Lower leg skin (tissue), 4 donors: ENCODE data around the gene P3H2. TPM values are rescaled to one million over a fixed set of nuclear protein-coding genes. Genes with fewer than 3 reads are reported as not detected.

Source experiments
- DNase-seq, 2 donors: peaks; one replicate each; pipeline ENCODE4 v3.0.0-alpha.2; 2019; ENCODE audit warnings: low spot score in 2 of 2
- H3K4me3 ChIP-seq: fragments of 200-600 bp; sonication (generic); 2 replicates; pipeline ENCODE4 v1.5.1; 2017; ENCODE audit warnings: mild to moderate bottlenecking, low read depth; ENCODE audit not compliant: poor library complexity, severe bottlenecking
- POLR2A ChIP-seq, 2 donors: fragments of 450-650 bp; IDR thresholded peaks; one replicate each; pipeline ENCODE4 v1.6.1; 2016 to 2017; ENCODE audit warnings: antibody characterized with exemption in 2 of 2, mild to moderate bottlenecking in 1 of 2, moderate library complexity in 1 of 2
- WGBS, 2 donors: methylation state at CpG; one replicate each; pipeline ENCODE4 v1.1.5; 2018; 5-methylcytosine and 5-hydroxymethylcytosine counted together
- intact Hi-C: fragments of 100-400 bp; cut with DNase I; formaldehyde crosslinking; loops from one replicate; pipeline ENCODE4 v1.15.0; 2023; ENCODE audit warnings: low total_unique reads
- total RNA-seq, 4 donors: library from RNA; depleted of rRNA; stranded (reverse); fragments of >200 nt; gene quantifications; one replicate each; pipeline ENCODE4 v1.1.0, GENCODE V29; 2016
- TF ChIP-seq, protein P1 (sequence below), 3 donors: fragments of 450-650 bp; IDR thresholded peaks; one replicate each; pipeline ENCODE4 v1.5.1; 2016; ENCODE audit warnings: antibody characterized with exemption in 3 of 3, mild to moderate bottlenecking in 3 of 3, moderate library complexity in 2 of 3

P3H2 gene, protein sequence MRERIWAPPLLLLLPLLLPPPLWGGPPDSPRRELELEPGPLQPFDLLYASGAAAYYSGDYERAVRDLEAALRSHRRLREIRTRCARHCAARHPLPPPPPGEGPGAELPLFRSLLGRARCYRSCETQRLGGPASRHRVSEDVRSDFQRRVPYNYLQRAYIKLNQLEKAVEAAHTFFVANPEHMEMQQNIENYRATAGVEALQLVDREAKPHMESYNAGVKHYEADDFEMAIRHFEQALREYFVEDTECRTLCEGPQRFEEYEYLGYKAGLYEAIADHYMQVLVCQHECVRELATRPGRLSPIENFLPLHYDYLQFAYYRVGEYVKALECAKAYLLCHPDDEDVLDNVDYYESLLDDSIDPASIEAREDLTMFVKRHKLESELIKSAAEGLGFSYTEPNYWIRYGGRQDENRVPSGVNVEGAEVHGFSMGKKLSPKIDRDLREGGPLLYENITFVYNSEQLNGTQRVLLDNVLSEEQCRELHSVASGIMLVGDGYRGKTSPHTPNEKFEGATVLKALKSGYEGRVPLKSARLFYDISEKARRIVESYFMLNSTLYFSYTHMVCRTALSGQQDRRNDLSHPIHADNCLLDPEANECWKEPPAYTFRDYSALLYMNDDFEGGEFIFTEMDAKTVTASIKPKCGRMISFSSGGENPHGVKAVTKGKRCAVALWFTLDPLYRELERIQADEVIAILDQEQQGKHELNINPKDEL
- 10 to 100 TPM; 20.0 to 41.9 (median 35.6) TPM for total RNA-seq

DNA sequence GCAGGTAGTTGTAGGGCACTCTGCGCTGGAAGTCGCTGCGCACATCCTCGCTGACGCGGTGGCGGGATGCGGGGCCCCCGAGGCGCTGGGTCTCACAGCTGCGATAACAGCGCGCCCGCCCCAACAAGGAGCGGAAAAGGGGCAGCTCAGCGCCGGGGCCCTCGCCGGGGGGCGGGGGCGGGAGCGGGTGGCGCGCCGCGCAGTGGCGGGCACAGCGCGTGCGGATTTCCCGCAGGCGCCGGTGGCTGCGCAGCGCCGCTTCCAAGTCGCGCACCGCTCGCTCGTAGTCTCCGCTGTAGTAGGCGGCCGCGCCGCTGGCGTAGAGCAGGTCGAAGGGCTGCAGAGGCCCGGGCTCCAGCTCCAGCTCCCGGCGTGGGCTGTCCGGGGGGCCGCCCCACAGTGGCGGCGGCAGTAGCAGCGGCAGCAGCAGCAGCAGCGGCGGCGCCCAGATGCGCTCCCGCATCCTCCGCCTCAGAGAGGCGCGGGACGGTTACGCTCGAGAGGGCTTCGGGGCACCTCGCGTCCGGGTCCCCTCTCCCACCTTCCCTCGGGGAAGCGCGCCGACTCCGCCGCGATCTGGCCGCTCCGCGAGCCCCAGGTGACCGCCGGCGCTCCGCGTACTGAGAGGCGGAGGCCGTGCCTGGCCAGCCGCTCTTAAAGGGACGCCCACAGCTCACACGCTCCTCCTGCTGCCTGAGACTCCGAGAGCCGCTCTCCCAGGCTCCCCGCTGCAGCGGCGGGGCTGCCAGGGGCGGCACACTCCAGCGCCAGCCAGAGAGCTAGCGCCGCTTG is at the start of gene P3H2:
P3H2 (minus strand) TSS at position 629 of the 792 bp plus-strand sequence; CDS start at position 463, 166 bp downstream.
- 0 to 1% methylated on average over 15 to 76 of the region's 100 CpGs for WGBS, 2 donors
- intact Hi-C loops = no loop called here
- peak within 1 kb of the TSS; percentile 51 for H3K4me3 ChIP-seq
- TF ChIP-seq, protein P1, sequence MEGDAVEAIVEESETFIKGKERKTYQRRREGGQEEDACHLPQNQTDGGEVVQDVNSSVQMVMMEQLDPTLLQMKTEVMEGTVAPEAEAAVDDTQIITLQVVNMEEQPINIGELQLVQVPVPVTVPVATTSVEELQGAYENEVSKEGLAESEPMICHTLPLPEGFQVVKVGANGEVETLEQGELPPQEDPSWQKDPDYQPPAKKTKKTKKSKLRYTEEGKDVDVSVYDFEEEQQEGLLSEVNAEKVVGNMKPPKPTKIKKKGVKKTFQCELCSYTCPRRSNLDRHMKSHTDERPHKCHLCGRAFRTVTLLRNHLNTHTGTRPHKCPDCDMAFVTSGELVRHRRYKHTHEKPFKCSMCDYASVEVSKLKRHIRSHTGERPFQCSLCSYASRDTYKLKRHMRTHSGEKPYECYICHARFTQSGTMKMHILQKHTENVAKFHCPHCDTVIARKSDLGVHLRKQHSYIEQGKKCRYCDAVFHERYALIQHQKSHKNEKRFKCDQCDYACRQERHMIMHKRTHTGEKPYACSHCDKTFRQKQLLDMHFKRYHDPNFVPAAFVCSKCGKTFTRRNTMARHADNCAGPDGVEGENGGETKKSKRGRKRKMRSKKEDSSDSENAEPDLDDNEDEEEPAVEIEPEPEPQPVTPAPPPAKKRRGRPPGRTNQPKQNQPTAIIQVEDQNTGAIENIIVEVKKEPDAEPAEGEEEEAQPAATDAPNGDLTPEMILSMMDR (IDR thresholded peaks at IDR 0.05) = no peak
- no peak for TF ChIP-seq POLR2A (IDR thresholded peaks at IDR 0.05)
- DNase-seq = peak; percentile 67 to 91

DNA sequence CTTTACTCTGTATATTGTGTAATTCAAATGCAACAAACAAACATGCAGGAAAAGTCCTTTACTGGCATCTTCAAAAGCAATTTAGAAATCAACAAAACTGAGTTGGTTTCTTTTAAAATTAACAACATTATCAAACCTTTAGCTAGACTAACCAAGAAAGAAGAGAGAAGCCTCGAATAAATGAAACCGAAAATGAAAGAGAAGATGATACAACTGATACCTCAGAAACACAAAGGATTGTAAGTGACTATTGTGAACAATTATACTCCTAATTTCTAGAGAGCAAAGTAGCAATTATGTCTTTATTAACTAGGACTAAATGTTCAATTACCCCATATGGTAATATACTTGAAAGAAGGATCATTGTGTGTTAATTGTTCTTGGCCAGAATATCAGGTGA is 49.2 kb upstream of the P3H2 start:
- DNase-seq = no peak
- no peak overlapping the region for H3K4me3 ChIP-seq
- TF ChIP-seq POLR2A (IDR thresholded peaks at IDR 0.05) = no peak
- TF ChIP-seq, protein P1 (IDR thresholded peaks at IDR 0.05) = no peak
- intact Hi-C loops = no loop called here
- WGBS, 2 donors = 47 to 63% methylated on average over 2 of the region's 2 CpGs

DNA sequence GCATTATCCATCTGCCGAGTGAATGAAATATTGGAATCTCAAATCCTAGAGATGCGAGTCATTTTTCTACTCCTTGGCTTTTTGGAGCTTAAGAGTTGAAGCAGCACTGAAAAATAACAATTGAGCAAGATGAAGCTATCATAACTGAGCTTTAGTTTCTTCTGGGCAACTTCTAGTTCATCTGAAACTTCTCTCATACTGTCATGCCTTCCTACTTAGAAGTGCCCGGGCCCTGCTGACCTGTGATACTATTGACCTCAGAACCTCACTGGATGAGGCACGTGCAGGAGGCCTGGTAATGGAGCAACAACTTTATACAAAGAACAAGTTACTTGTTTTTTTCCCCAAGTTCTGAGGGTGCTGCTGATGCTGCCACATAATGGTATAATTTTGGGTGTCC is 48.5 kb upstream of the P3H2 start:
- no peak for DNase-seq
- WGBS, 2 donors = 85 to 89% methylated on average over 4 of the region's 4 CpGs
- no peak for TF ChIP-seq POLR2A (IDR thresholded peaks at IDR 0.05)
- TF ChIP-seq, protein P1 (IDR thresholded peaks at IDR 0.05) = no peak
- intact Hi-C loops = no loop called here
- H3K4me3 ChIP-seq = no peak overlapping the region

DNA sequence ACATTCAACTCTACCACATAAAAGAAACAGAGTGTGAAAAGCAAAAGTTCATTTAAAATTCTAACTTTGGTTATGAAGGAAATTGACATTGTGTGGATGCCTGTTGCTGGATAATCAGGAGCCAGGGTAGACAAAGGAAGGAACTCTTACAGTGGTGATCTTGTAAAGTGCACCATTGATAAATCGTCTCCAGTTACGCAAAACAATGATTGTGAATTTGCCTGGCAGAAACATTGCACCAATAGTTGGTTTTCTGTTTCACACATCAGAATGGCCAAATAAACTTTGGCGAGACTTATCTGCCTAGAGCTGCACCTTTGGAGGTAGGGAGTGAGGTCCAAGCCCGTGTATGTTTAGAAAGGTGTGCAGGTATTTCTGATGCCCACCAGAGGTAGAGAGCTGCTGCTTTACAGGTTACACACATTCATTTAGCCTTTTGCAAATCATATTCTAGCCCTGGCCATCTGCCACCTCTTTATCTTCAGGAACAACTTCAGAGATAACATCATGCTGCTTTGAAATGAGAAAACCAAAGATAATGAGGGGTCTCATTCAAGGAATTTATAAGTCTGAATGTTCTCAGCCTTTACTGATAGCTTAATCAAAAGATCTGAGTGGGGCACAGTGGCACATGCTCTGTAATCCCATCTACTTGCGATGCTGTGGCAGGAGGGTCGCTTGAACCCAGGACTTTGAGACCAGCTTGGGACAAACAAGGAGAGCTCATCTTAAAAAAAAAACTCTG is 47.4 kb upstream of the P3H2 start:
- TF ChIP-seq POLR2A (IDR thresholded peaks at IDR 0.05) = no peak
- TF ChIP-seq, protein P1 (IDR thresholded peaks at IDR 0.05) = no peak
- WGBS, 2 donors = 77 to 89% methylated on average over 6 of the region's 6 CpGs
- H3K4me3 ChIP-seq = no peak overlapping the region
- DNase-seq = no peak
- intact Hi-C loops = no loop called here

DNA sequence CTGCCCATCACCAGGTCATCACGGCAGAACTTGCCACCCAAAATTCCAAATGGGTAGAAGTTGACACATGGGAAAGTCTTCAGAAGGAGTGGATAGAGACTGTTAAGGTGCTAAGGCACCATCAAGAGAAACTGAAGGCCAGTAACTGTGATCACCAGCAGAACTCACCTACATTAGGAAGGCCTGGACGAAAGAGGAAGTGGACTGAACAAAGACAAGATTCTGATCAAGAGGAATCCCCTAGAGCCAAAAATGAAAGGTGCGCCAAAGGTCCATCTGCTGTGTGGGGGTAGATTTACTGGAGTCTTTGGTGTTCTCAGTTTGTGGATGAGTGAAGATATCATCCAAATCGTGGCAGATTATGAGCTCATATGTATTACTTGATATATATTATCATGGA is 46.3 kb upstream of the P3H2 start:
- 90 to 93% methylated on average over 4 of the region's 4 CpGs for WGBS, 2 donors
- intact Hi-C loops = no loop called here
- TF ChIP-seq, protein P1 (IDR thresholded peaks at IDR 0.05) = no peak
- no peak for TF ChIP-seq POLR2A (IDR thresholded peaks at IDR 0.05)

More for the DNA sequence above, 46.3 kb upstream of the P3H2 start:
- no peak overlapping the region for H3K4me3 ChIP-seq
- no peak for DNase-seq
